Neural cell (in vitro differentiated cells): Measurements from ENCODE around the gene HS6ST2. TPM values are rescaled to one million over a fixed set of nuclear protein-coding genes. Genes with fewer than 3 reads are reported as not detected.

Experiments
- H2AFZ ChIP-seq: fragments of 200-600, 300-800 bp; sonication (generic), shearing (Covaris generic); 2 replicates; pipeline ENCODE4 v1.6.0; 2014; ENCODE audit warnings: low read depth, mild to moderate bottlenecking, antibody characterized with exemption, low read length, moderate library complexity
- H3F3A ChIP-seq: fragments of 200-600 bp; shearing (Covaris generic); 2 replicates; pipeline ENCODE4 v1.6.1; 2016; ENCODE audit warnings: mild to moderate bottlenecking, moderate library complexity, mixed read lengths, antibody characterized with exemption, low read length; ENCODE audit not compliant: insufficient read depth, poor library complexity, severe bottlenecking
- H3K27ac ChIP-seq: fragments of 200-600, 300-800 bp; sonication (generic), shearing (Covaris generic); 2 replicates; pipeline ENCODE4 v1.5.1; 2014; ENCODE audit warnings: mild to moderate bottlenecking, low read length, moderate library complexity
- H3K27me3 ChIP-seq: fragments of 300-800, 200-600 bp; sonication (generic), shearing (Covaris generic); 2 replicates; pipeline ENCODE4 v1.6.0; 2014; ENCODE audit warnings: mild to moderate bottlenecking, low read depth, low read length, moderate library complexity; ENCODE audit not compliant: insufficient read depth
- H3K36me3 ChIP-seq: fragments of 300-800, 200-600 bp; sonication (generic), shearing (Covaris generic); 2 replicates; pipeline ENCODE4 v1.5.1; 2014; ENCODE audit warnings: mild to moderate bottlenecking, antibody characterized with exemption, low read length, moderate library complexity; ENCODE audit not compliant: insufficient read depth
- H3K4me2 ChIP-seq: fragments of 300-800, 200-600 bp; sonication (generic), shearing (Covaris generic); 2 replicates; pipeline ENCODE4 v1.6.0; 2014; ENCODE audit warnings: mild to moderate bottlenecking, low read length
- H3K4me3 ChIP-seq: fragments of 300-800, 200-600 bp; sonication (generic), shearing (Covaris generic); 2 replicates; pipeline ENCODE4 v1.5.1; 2014; ENCODE audit warnings: mild to moderate bottlenecking, low read length, moderate library complexity
- H3K79me2 ChIP-seq: fragments of 200-600 bp; shearing (Covaris generic); replicated peaks from 2 replicates; pipeline ENCODE4 v1.6.0; 2014; ENCODE audit warnings: mild to moderate bottlenecking, low read length, moderate library complexity; ENCODE audit not compliant: insufficient read depth
- H3K9ac ChIP-seq: fragments of 300-800, 200-600 bp; sonication (generic), shearing (Covaris generic); 2 replicates; pipeline ENCODE4 v1.6.1; 2016; ENCODE audit warnings: mild to moderate bottlenecking, low read length, mixed read lengths
- H3K9me2 ChIP-seq: fragments of 200-600 bp; shearing (Covaris generic); 2 replicates; pipeline ENCODE4 v1.6.1; 2016; ENCODE audit warnings: mild to moderate bottlenecking, low read length, mixed read lengths; ENCODE audit not compliant: insufficient read depth
- H3K9me3 ChIP-seq: fragments of 200-600, 300-800 bp; sonication (generic), shearing (Covaris generic); 2 replicates; pipeline ENCODE4 v1.6.1; 2016; ENCODE audit warnings: mild to moderate bottlenecking, mixed run types, low read length, moderate library complexity, mixed read lengths
- H4K20me1 ChIP-seq: fragments of 200-600 bp; shearing (Covaris generic); 2 replicates; pipeline ENCODE4 v1.6.1; 2016; ENCODE audit warnings: mild to moderate bottlenecking, mixed run types; ENCODE audit not compliant: insufficient read depth
- CTCF ChIP-seq: fragments of 450-650 bp; IDR thresholded peaks from 2 replicates; pipeline ENCODE4 v1.5.1; 2014; ENCODE audit warnings: antibody characterized with exemption, mild to moderate bottlenecking, moderate library complexity; ENCODE audit not compliant: poor library complexity, severe bottlenecking
- EP300 ChIP-seq: fragments of 450-650 bp; conservative IDR thresholded peaks from 2 replicates; pipeline ENCODE4 v1.6.1; 2014; ENCODE audit warnings: antibody characterized with exemption, mild to moderate bottlenecking, moderate library complexity; ENCODE audit not compliant: poor library complexity, severe bottlenecking
- EZH2 ChIP-seq: fragments of 200-600, 300-800 bp; shearing (Covaris generic), sonication (generic); IDR thresholded peaks from 2 replicates; pipeline ENCODE4 v1.6.1; 2014; ENCODE audit warnings: antibody characterized with exemption, low read length, borderline replicate concordance, mild to moderate bottlenecking; ENCODE audit not compliant: insufficient read depth, poor library complexity, severe bottlenecking
- MXI1 ChIP-seq: fragments of 450-650 bp; conservative IDR thresholded peaks from 2 replicates; pipeline ENCODE4 v1.6.1; 2014; ENCODE audit warnings: antibody characterized with exemption, mild to moderate bottlenecking; ENCODE audit not compliant: poor library complexity, severe bottlenecking
- POLR2AphosphoS5 ChIP-seq: IDR thresholded peaks from 2 replicates; pipeline ENCODE4 v1.6.1; 2012
- RAD21 ChIP-seq: fragments of 450-650 bp; conservative IDR thresholded peaks from 2 replicates; pipeline ENCODE4 v1.6.1; 2014; ENCODE audit warnings: antibody characterized with exemption, mild to moderate bottlenecking, moderate library complexity
- REST ChIP-seq: IDR thresholded peaks from 2 replicates; pipeline ENCODE4 v1.6.1; 2012; ENCODE audit warnings: borderline replicate concordance
- SMC3 ChIP-seq: fragments of 450-650 bp; conservative IDR thresholded peaks from 2 replicates; pipeline ENCODE4 v1.6.1; 2014; ENCODE audit warnings: antibody characterized with exemption, mild to moderate bottlenecking, moderate library complexity; ENCODE audit not compliant: poor library complexity
- TAF1 ChIP-seq: IDR thresholded peaks from 2 replicates; pipeline ENCODE4 v1.6.1; 2012; ENCODE audit warnings: low read depth
- polyA plus RNA-seq: library from polyadenylated mRNA; depleted of rRNA; stranded (reverse); fragments of >200 nt; gene quantifications from 2 replicates; pipeline ENCODE4 v1.2.3, GENCODE V29; 2014

The HS6ST2 gene
- polyA plus RNA-seq, 1 donor from 2014 or later = 43.0 TPM

GRCh38 chrX:132730266-132730665, 228.2 kb downstream of the HS6ST2 start:
- Histone ChIP-seq H3K9ac (no peak overlapping the region), H3K4me3 (no peak overlapping the region), H3K4me2 (no peak overlapping the region), H3K79me2 (no peaks in the 10 kb centered on the region), H3K27me3 (no peaks in the 10 kb centered on the region), H4K20me1 (no peaks in the 10 kb centered on the region), H3F3A (no peaks in the 10 kb centered on the region), H2AFZ (no peak overlapping the region), H3K36me3 (no peaks in the 10 kb centered on the region), H3K27ac (no peak overlapping the region), H3K9me2 (no peaks in the 10 kb centered on the region), H3K9me3 (no peaks in the 10 kb centered on the region)
- TF ChIP-seq CTCF = no peak
- TF ChIP-seq REST = no peak
- TF ChIP-seq RAD21 = no peak
- TF ChIP-seq POLR2AphosphoS5 = no peak
- no peak for TF ChIP-seq EZH2
- TF ChIP-seq SMC3 = no peak
- TF ChIP-seq TAF1 = no peak
- TF ChIP-seq EP300 = no peak
- TF ChIP-seq MXI1 = no peak

GRCh38 chrX:132728296-132728695, 230.1 kb downstream of the HS6ST2 start:
- H3K27ac ChIP-seq = no peak overlapping the region
- H2AFZ ChIP-seq = no peak overlapping the region
- H3K9ac ChIP-seq = no peak overlapping the region
- H3K4me3 ChIP-seq = no peak overlapping the region
- no peaks in the 10 kb centered on the region for H3K9me3 ChIP-seq
- H3F3A ChIP-seq = no peaks in the 10 kb centered on the region
- no peaks in the 10 kb centered on the region for H3K27me3 ChIP-seq
- no peaks in the 10 kb centered on the region for H4K20me1 ChIP-seq
- no peaks in the 10 kb centered on the region for H3K36me3 ChIP-seq
- no peaks in the 10 kb centered on the region for H3K9me2 ChIP-seq
- no peaks in the 10 kb centered on the region for H3K79me2 ChIP-seq
- no peak overlapping the region for H3K4me2 ChIP-seq
- no peak for TF ChIP-seq REST
- no peak for TF ChIP-seq SMC3
- TF ChIP-seq TAF1 = no peak
- TF ChIP-seq CTCF = no peak
- TF ChIP-seq EZH2 = no peak
- TF ChIP-seq RAD21 = no peak
- TF ChIP-seq MXI1 = no peak
- no peak for TF ChIP-seq EP300
- TF ChIP-seq POLR2AphosphoS5 = no peak
